Tibial artery (tissue), 4 donors: ENCODE measurements around the gene SOD3.

ENCODE experiments used
- DNase-seq, 2 donors: peaks; one replicate each; pipeline ENCODE4 v3.0.0-alpha.2; 2019
- H3K27ac ChIP-seq, 2 donors: fragments of 200-600 bp; sonication (generic) in 1 of 2; 1 replicate in 1 of 2; 2 replicates in 1 of 2; pipeline ENCODE4 v1.5.1; 2018 to 2019; ENCODE audit warnings: mild to moderate bottlenecking in 1 of 2
- H3K27me3 ChIP-seq, 2 donors: fragments of 200-600 bp; sonication (generic) in 1 of 2; one replicate each; pipeline versions ENCODE4 v1.5.1 to v1.6.0; 2016 to 2019
- H3K36me3 ChIP-seq, 3 donors: fragments of 200-600 bp; sonication (generic) in 2 of 3; one replicate each; pipeline ENCODE4 v1.5.1; 2016 to 2019; ENCODE audit warnings: mild to moderate bottlenecking in 2 of 3
- H3K4me1 ChIP-seq, 4 donors: fragments of 200-600 bp; sonication (generic) in 2 of 4; 1 replicate in 3 of 4; 2 replicates in 1 of 4; pipeline ENCODE4 v1.5.1; 2016 to 2019
- H3K4me3 ChIP-seq, 2 donors: fragments of 200-600 bp; sonication (generic) in 1 of 2; 1 replicate in 1 of 2; 2 replicates in 1 of 2; pipeline ENCODE4 v1.5.1; 2018 to 2019; ENCODE audit warnings: mild to moderate bottlenecking in 2 of 2
- H3K9me3 ChIP-seq, 3 donors: fragments of 200-600 bp; sonication (generic) in 1 of 3; one replicate each; pipeline ENCODE4 v1.5.1; 2016 to 2019
- intact Hi-C: fragments of 100-400 bp; cut with DNase I; formaldehyde crosslinking; loops from one replicate; pipeline ENCODE4 v1.15.0; 2023; ENCODE audit warnings: low total_unique reads
- TF ChIP-seq, protein P1 (sequence below), 2 experiments: fragments of 200-600 bp in 1 of 2; fragments of 450-650 bp in 1 of 2; IDR thresholded peaks; one replicate each; pipeline ENCODE4 v1.5.1; 2017 to 2019; ENCODE audit warnings: antibody characterized with exemption in 2 of 2, mild to moderate bottlenecking in 1 of 2, moderate library complexity in 1 of 2

Gene SOD3

DNA sequence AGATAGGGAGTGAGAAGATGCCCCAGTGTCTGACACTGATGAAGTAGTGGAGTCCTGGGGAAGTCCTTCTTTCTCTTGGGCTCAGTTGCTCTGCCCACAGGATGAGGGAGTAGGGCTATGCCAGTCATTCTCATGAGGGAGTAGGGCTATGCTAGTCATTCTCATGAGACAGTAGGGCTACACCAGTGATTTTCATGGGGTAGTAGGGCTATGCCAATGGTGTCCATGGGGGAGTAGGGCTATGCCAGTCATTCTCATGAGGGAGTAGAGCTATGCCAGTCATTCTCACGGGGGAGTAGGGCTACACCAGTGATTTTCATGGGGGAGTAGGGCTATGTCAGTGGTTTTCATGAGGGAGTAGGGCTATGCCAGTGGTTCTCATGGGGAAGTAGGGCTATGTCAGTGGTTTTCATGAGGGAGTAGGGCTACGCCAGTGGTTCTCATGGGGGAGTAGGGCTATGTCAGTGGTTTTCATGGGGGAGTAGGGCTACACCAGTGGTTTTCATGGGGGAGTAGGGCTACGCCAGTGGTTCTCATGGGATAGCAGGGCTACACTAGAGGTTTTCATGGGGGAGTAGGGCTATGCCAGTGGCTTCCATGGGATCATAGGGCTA is 43.3 kb upstream of the SOD3 start:
- Histone ChIP-seq H3K4me3 (no peak overlapping the region), H3K27me3 (no peaks in the 10 kb centered on the region), H3K27ac (no peak overlapping the region), H3K36me3 (peaks cover 0 to 10% (median 0%) of the 10 kb centered on the region in 3 donors), H3K9me3 (peaks cover 0 to 9% (median 9%) of the 10 kb centered on the region in 3 donors), H3K4me1 (no peaks in the 10 kb centered on the region)
- no peak for DNase-seq
- TF ChIP-seq, protein P1, sequence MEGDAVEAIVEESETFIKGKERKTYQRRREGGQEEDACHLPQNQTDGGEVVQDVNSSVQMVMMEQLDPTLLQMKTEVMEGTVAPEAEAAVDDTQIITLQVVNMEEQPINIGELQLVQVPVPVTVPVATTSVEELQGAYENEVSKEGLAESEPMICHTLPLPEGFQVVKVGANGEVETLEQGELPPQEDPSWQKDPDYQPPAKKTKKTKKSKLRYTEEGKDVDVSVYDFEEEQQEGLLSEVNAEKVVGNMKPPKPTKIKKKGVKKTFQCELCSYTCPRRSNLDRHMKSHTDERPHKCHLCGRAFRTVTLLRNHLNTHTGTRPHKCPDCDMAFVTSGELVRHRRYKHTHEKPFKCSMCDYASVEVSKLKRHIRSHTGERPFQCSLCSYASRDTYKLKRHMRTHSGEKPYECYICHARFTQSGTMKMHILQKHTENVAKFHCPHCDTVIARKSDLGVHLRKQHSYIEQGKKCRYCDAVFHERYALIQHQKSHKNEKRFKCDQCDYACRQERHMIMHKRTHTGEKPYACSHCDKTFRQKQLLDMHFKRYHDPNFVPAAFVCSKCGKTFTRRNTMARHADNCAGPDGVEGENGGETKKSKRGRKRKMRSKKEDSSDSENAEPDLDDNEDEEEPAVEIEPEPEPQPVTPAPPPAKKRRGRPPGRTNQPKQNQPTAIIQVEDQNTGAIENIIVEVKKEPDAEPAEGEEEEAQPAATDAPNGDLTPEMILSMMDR (IDR thresholded peaks at IDR 0.05) = no peak
- intact Hi-C loops = no loop called here

DNA sequence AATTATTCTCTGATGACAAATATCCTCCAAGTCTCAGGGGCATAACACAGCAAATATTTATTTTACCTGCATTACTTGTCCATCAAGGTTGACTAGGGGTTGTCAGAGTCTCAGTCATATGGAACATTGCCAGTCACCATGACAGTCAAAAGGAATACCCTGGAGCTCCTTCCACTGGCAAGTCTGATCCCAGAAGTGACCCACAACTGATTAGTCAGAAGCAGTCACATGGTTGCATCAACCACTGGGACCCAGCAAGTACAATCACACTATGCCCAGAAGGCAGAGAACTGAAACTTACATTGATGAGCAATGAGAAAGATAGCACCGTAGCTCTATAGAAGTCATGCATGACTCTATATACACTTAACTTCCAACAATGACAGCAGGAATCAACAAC is 41.9 kb upstream of the SOD3 start:
- TF ChIP-seq, protein P1 (IDR thresholded peaks at IDR 0.05) = no peak
- peaks cover 0 to 10% (median 0%) of the 10 kb centered on the region in 3 donors for H3K36me3 ChIP-seq
- DNase-seq = no peak
- no peaks in the 10 kb centered on the region for H3K4me1 ChIP-seq
- H3K27me3 ChIP-seq = no peaks in the 10 kb centered on the region
- peaks cover 0 to 17% (median 11%) of the 10 kb centered on the region in 3 donors for H3K9me3 ChIP-seq
- H3K4me3 ChIP-seq = no peak overlapping the region
- intact Hi-C loops = no loop called here
- H3K27ac ChIP-seq = no peak overlapping the region

DNA sequence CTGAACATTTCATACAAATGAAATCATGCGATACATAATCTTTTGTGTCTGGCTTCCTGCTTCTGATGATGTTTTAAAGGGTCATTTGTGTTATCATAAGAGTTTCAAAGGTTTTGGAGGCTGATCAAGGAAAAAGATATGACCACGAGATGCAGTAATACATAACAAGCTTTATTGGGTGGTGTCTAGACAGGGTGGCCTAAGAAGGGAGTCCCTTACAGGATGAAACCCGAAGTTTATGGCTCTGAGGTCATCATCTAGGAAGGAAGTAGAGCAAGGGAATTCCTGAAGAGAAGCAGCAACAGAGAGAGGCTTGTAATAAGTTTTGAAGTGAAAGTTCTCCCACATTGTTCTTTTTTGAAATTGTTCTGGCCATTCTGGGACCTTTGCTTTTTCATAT is 40.8 kb upstream of the SOD3 start:
- Histone ChIP-seq H3K4me1 (no peaks in the 10 kb centered on the region), H3K36me3 (peaks cover 0 to 10% (median 0%) of the 10 kb centered on the region in 3 donors), H3K27me3 (no peaks in the 10 kb centered on the region), H3K27ac (no peak overlapping the region), H3K4me3 (no peak overlapping the region), H3K9me3 (peaks cover 0 to 17% (median 11%) of the 10 kb centered on the region in 3 donors)
- DNase-seq = no peak
- TF ChIP-seq, protein P1 (IDR thresholded peaks at IDR 0.05) = no peak
- intact Hi-C loops = no loop called here

DNA sequence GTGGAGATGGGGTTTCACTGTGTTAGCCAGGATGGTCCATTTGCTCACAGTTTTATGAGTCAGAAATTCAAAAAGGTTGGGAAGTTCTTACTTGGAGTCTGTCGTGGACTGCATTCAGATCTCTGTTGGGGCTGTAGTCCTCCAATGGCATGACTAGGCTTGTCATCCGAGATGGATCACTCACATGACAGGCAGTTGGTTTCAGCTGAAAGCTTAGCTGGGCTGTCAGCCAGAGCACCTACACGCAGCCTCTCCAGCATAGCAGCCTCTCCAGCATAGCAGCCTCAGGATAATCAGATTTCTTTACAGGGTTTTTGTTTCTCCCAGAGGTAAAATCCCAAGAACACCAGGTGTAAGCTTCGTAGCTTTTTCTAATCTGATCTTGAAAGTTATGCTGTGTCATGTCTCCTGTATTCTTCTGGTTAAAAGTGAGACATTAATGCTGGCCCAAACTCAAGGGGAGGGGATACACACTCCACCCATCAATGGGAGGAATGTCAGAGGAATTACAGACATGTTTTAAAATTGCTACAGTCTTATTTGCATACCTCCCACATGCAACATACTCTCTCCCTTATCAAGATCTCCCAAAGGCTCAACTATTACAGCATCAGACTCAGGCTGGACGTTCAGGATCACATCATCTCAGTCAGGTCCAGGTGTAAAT is 31.6 kb upstream of the SOD3 start:
- TF ChIP-seq, protein P1 (IDR thresholded peaks at IDR 0.05) = no peak
- DNase-seq = no peak
- Histone ChIP-seq H3K4me1 (peaks cover 0 to 13% (median 10%) of the 10 kb centered on the region in 4 donors), H3K36me3 (no peaks in the 10 kb centered on the region), H3K9me3 (no peaks in the 10 kb centered on the region), H3K27ac (no peak overlapping the region), H3K27me3 (no peaks in the 10 kb centered on the region), H3K4me3 (no peak overlapping the region)
- intact Hi-C loops = no loop called here

DNA sequence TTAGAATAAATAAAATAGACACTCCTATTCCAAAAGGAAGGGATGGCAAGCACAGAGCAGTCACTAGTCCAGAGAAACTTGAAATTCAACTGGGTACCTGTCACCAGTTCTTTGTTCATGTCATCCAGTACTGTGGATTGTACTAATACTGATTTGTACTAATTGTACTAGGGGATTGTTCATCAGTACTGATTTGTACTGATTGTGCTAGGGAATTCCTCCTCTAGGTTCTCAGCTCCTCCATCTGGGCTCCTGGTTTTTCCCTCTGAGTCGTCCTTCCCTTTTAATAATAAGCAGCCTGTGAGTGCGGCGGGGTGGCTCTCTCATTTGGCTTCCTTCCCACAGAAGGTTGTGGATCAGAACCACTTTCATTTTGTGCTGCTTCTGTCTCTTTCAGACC is 31.0 kb upstream of the SOD3 start:
- intact Hi-C loops = no loop called here
- DNase-seq = no peak

More for the DNA sequence above, 31.0 kb upstream of the SOD3 start:
- Histone ChIP-seq H3K36me3 (no peaks in the 10 kb centered on the region), H3K27ac (no peak overlapping the region), H3K27me3 (no peaks in the 10 kb centered on the region), H3K4me1 (peaks cover 0 to 13% (median 10%) of the 10 kb centered on the region in 4 donors), H3K9me3 (no peaks in the 10 kb centered on the region), H3K4me3 (no peak overlapping the region)
- TF ChIP-seq, protein P1 (IDR thresholded peaks at IDR 0.05) = no peak
